SH-SY5Y (cell line): Measurements from ENCODE around the gene TMEM263.

Experiments used
- GATA2 ChIP-seq: IDR thresholded peaks from 2 replicates; pipeline ENCODE4 v1.6.1; 2011; ENCODE audit warnings: mild to moderate bottlenecking, low read depth, low read length
- GATA3 ChIP-seq: IDR thresholded peaks from 2 replicates; pipeline ENCODE4 v1.6.1; 2011; ENCODE audit warnings: low read depth, mild to moderate bottlenecking, low read length, moderate library complexity

- no peak for TF ChIP-seq GATA2
- no peak for TF ChIP-seq GATA3
Measured at GRCh38 chr12:106907411-106907810, 48.3 kb upstream of the TMEM263 start.
